Adrenal gland (tissue), 12 donors: ENCODE measurements around the gene OR6N1. TPM values are rescaled to one million over a fixed set of nuclear protein-coding genes. Genes with fewer than 3 reads are reported as not detected.

Experiments
- DNase-seq, 7 donors: peaks; one replicate each; pipeline ENCODE4 v3.0.0-alpha.2; 2019 to 2020
- H3K27ac ChIP-seq, 5 donors: fragments of 200-600 bp; sonication (generic) in 4 of 5; 1 replicate in 3 of 5; 2 replicates in 2 of 5; pipeline versions ENCODE4 v1.5.1 to v1.8.0; 2016 to 2020; ENCODE audit warnings: mild to moderate bottlenecking in 1 of 5
- H3K27me3 ChIP-seq: fragments of 200-600 bp; 2 replicates; pipeline ENCODE4 v1.8.0; 2021
- H3K36me3 ChIP-seq, 2 donors: fragments of 200-600 bp; replicated peaks in 1 of 2; 1 replicate in 1 of 2; 2 replicates in 1 of 2; pipeline versions ENCODE4 v1.5.1 to v1.8.0; 2018 to 2022
- H3K4me1 ChIP-seq, 2 donors: fragments of 200-600 bp; replicated peaks in 1 of 2; 1 replicate in 1 of 2; 2 replicates in 1 of 2; pipeline versions ENCODE4 v1.5.1 to v1.8.0; 2018 to 2021
- H3K4me3 ChIP-seq, 4 donors: fragments of 200-600 bp; sonication (generic) in 3 of 4; one replicate each; pipeline ENCODE4 v1.5.1; 2016 to 2018
- H3K9me3 ChIP-seq, 3 donors: fragments of 200-600 bp; sonication (generic) in 1 of 3; replicated peaks in 1 of 3; 1 replicate in 2 of 3; 2 replicates in 1 of 3; pipeline versions ENCODE4 v1.5.1 to v1.8.0; 2016 to 2021
- POLR2A ChIP-seq, 2 donors: fragments of 450-650 bp; IDR thresholded peaks; one replicate each; pipeline ENCODE4 v1.6.1; 2017; ENCODE audit warnings: antibody characterized with exemption in 2 of 2, mild to moderate bottlenecking in 2 of 2, moderate library complexity in 1 of 2
- WGBS, 4 donors: extraction: QIAGEN DNeasy Blood & Tissue Kit in 2 of 4; methylation state at CpG; one replicate each; pipeline versions ENCODE4 v1.1.5 to v1.1.7; 2013 to 2017; 5-methylcytosine and 5-hydroxymethylcytosine counted together
- intact Hi-C, 2 donors: fragments of 100-400 bp; cut with DNase I; formaldehyde crosslinking; loops; one replicate each; pipeline versions ENCODE4 v1.14.1 to v1.15.0; 2022 to 2023
- polyA plus RNA-seq, 3 donors: library from polyadenylated mRNA; stranded (reverse); fragments of 200-250 nt in 2 of 3; fragments of 350-450 nt in 1 of 3; fragmentation: Illumina TruSeq in 1 of 3; extraction: RNeasy Lipid Tissue Mini Kit (QIAGEN cat#74804) in 1 of 3; gene quantifications; one replicate each; pipeline ENCODE4 v1.2.3, GENCODE V29; 2013 to 2014
- total RNA-seq, 9 donors: library from RNA; depleted of rRNA in 4 of 9; stranded (reverse); fragments of >200 nt in 4 of 9; fragments of 120-200 nt in 1 of 9; fragmentation: NEBNext Ultra II Directional in 1 of 9; extraction: Animal tissue kit (Norgen Biotek cat#: 25700) in 1 of 9; gene quantifications; one replicate each; pipeline versions ENCODE4 v1.1.0 to v1.2.4, GENCODE V29; 2013 to 2023
- TF ChIP-seq, protein P1 (sequence below), 6 experiments: fragments of 450-650 bp in 4 of 6; fragments of 200-600 bp in 2 of 6; sonication (generic) in 1 of 6; IDR thresholded peaks; 1 replicate in 5 of 6; 2 replicates in 1 of 6; pipeline versions ENCODE4 v1.5.1 to v1.8.0; 2016 to 2021; ENCODE audit warnings: antibody characterized with exemption in 6 of 6, mild to moderate bottlenecking in 2 of 6, moderate library complexity in 1 of 6
- donor health status: healthy with polysubstance abuse.
- donor health status: Bipolar disorder and iron deficiency.
- donor health status: DM: yes; HTN: yes; CAD: no.
- donor health status: DM: no; HTN: no; CAD: no.
- donor health status: DM: no; HTN: no; CAD: no.
- donor health status: DM: yes; HTN: yes; CAD: no.

Gene OR6N1
- total and polyA plus RNA-seq, 12 donors = not detected

DNA sequence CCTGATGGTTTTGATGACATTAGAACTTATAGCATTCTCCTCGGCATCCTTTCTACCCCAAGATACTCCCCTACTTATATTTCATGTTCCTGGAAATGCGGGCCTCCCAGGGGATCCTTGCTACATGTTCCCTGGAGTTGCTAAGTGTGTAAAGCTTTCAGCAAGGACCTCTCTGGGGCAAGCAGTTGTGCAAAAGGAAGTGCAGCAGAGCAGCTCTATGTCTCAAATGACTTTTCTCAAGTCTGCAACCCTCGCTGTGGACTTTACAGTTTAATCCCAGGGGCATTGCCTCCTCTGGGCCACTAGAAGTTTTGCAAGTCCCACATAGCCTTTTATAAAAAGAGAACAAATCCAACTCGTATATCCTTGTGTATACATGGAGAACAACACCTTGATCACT, 38.3 kb upstream of the OR6N1 start:
- TF ChIP-seq POLR2A (IDR thresholded peaks at IDR 0.05) = no peak
- TF ChIP-seq, protein P1, sequence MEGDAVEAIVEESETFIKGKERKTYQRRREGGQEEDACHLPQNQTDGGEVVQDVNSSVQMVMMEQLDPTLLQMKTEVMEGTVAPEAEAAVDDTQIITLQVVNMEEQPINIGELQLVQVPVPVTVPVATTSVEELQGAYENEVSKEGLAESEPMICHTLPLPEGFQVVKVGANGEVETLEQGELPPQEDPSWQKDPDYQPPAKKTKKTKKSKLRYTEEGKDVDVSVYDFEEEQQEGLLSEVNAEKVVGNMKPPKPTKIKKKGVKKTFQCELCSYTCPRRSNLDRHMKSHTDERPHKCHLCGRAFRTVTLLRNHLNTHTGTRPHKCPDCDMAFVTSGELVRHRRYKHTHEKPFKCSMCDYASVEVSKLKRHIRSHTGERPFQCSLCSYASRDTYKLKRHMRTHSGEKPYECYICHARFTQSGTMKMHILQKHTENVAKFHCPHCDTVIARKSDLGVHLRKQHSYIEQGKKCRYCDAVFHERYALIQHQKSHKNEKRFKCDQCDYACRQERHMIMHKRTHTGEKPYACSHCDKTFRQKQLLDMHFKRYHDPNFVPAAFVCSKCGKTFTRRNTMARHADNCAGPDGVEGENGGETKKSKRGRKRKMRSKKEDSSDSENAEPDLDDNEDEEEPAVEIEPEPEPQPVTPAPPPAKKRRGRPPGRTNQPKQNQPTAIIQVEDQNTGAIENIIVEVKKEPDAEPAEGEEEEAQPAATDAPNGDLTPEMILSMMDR (IDR thresholded peaks at IDR 0.05) = no peak
- Histone ChIP-seq H3K36me3 (no peaks in the 10 kb centered on the region), H3K4me1 (no peaks in the 10 kb centered on the region), H3K9me3 (no peaks in the 10 kb centered on the region), H3K27me3 (no peaks in the 10 kb centered on the region), H3K27ac (peak overlapping the region in 1 of 5 donors; percentile 10), H3K4me3 (no peak overlapping the region)
- intact Hi-C loops = no loop called here
- no peak for DNase-seq
- 61 to 66% (median 65%) methylated on average over 4 of the region's 4 CpGs for WGBS, 4 donors

DNA sequence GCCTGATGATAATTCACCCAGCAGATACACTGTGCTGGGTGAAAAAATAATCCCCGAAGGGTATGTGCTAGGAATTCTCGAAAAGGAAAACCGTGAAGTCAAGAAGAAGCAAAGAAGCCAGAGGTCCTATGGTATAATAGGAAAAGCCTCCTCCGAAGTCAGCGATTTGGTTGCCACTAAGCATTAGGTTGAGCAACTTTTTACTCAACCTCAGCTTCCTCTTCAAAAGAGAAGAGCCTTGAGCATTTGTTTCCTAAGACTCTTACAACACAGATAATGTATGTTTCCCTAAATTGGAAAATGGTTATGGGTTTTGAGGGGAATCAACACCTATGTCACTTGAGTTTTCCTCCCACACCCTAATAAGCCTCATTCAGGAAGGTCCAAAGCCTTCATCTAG, 37.9 kb upstream of the OR6N1 start:
- no peak for DNase-seq
- 70 to 77% (median 73%) methylated on average over 5 of the region's 5 CpGs for WGBS, 4 donors
- intact Hi-C loops = no loop called here
- H3K36me3 ChIP-seq = no peaks in the 10 kb centered on the region
- TF ChIP-seq, protein P1 (IDR thresholded peaks at IDR 0.05) = no peak
- TF ChIP-seq POLR2A (IDR thresholded peaks at IDR 0.05) = no peak
- no peaks in the 10 kb centered on the region for H3K27me3 ChIP-seq
- peak overlapping the region in 1 of 5 donors; percentile 10 for H3K27ac ChIP-seq
- no peaks in the 10 kb centered on the region for H3K4me1 ChIP-seq
- no peak overlapping the region for H3K4me3 ChIP-seq
- H3K9me3 ChIP-seq = no peaks in the 10 kb centered on the region

DNA sequence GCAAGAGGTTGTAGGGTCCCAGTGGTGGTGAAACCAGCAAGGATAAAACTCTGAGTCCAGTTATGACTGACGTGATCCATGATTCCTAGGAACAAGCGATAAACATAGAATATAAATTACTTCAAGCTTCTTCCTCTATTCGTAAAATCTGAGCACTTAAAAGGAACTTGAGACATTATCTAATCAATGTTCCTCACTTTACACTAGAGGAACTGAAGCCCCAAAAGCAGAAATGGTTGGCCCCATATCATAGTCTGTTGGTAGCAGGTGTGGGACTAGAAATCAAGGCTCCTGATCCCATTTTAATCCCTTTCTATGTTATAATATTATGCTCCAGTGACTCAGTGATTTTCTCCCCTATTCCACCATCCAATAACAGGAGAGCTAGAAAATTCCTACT, 37.3 kb upstream of the OR6N1 start:
- no peak for DNase-seq
- Histone ChIP-seq H3K4me1 (no peaks in the 10 kb centered on the region), H3K27me3 (no peaks in the 10 kb centered on the region), H3K9me3 (no peaks in the 10 kb centered on the region), H3K27ac (no peak overlapping the region), H3K4me3 (no peak overlapping the region), H3K36me3 (no peaks in the 10 kb centered on the region)
- intact Hi-C loops = no loop called here
- 62 to 84% (median 75%) methylated on average over 3 of the region's 3 CpGs for WGBS, 4 donors
- TF ChIP-seq POLR2A (IDR thresholded peaks at IDR 0.05) = no peak
- TF ChIP-seq, protein P1 (IDR thresholded peaks at IDR 0.05) = no peak

DNA sequence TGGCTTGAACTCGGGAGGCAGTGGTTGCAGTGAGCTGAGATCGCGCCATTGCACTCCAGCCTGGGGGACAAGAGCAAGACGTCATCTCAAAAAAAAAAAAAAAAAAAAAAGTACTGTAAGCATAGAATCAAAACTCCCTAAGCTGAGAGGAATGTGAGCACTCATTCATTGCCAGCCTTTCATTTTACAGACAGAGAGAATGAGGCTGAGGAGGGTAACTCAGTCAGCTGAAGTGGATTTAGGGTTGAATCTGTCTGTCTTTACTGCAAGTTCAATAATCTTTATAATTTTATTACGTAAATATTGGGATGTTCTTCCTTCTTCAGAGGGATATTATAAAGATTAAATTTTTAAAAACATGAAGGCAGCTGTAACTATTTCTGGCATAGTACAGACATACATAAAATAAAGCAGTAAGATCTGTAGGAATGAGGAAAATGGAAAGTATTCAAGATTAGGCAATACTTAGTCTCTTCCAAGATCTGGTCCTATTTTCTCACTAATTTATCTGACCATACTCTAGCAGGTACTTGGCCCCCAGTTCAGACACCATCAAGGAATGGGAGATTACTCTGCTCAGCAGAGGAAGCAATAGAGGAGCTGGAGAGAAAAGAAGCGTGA, 35.0 kb upstream of the OR6N1 start:
- Histone ChIP-seq H3K4me1 (no peaks in the 10 kb centered on the region), H3K27me3 (no peaks in the 10 kb centered on the region), H3K4me3 (no peak overlapping the region), H3K36me3 (no peaks in the 10 kb centered on the region), H3K9me3 (no peaks in the 10 kb centered on the region), H3K27ac (no peak overlapping the region)
- intact Hi-C loops = no loop called here
- no peak for DNase-seq
- TF ChIP-seq POLR2A (IDR thresholded peaks at IDR 0.05) = no peak
- TF ChIP-seq, protein P1 (IDR thresholded peaks at IDR 0.05) = no peak
- whole genome bisulfite sequencing, 4 donors = 63 to 73% (median 69%) methylated on average over 6 of the region's 6 CpGs
